OCI-M1 (cell line): ENCODE measurements around the gene RGS17.
"Not testable (repeated sequence)": the region's sequence is repeated elsewhere in the genome, so short reads cannot be mapped to it uniquely, and the experiment has no call there.

Source experiments
- DNase-seq: peaks from one replicate; lab custom pipeline; 2025; lab: John Stamatoyannopoulos, UW

Gene RGS17

GRCh38 chr6:153123801-153124200, 7.3 kb downstream of the RGS17 start:
- peak; percentile 89 for DNase-seq

DNA sequence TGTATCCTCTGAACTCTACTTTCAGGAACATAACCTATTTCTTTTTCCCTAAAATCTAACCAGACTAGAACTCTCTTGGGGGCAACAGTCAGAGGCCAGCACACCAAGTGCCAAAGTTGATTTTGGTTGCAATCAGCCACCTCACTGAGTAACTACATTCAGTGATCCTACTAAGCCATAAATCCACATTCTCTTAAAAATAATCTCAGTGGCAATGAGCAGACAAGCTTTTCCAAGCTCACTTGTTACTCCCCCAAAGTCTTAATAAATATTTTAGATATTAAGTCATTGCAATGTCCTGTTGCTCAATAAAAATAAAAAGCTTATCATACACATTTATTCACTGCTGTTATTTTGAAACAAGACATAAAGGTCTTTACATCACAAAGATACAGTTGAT, 9.8 kb downstream of the RGS17 start:
- DNase-seq = no peak

- DNase-seq = peak; percentile 76
Observed at GRCh38 chr6:153117986-153118879, 12.8 kb downstream of the RGS17 start.

DNA sequence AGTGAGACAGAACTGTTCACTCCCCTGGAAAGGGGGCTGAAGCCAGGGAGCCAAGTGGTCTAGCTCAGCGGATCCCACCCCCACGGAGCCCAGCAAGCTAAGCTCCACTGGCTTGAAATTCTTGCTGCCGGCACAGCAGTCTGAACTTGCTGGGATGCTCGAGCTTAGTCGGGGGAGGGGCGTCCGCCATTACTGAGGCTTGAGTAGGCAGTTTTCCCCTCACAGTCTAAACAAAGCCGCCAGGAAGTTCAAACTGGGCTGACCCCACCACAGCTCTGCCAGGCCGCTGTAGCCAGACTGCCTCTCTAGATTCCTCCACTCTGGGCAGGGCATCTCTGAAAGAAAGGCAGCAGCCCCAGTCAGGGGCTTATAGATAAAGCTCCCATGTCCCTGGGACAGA, 20.0 kb downstream of the RGS17 start:
- not testable (repeated sequence) for DNase-seq

DNA sequence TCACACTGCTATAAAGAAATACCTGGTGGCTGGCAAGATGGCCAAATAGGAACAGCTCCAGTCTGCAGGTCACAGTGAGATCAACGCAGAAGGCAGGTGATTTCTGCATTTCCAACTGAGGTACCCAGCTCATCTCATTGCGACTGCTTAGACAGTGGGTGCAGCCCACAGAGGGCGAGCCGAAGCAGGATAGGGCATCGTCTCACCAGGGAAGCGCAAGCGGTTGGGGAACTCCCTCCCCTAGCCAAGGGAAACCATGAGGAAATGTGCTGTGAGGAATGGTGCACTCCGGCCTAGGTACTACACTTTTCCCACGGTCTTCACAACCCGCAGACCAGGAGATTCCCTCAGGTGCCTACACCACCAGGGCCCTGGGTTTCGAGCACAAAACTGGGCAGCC, 20.5 kb downstream of the RGS17 start:
- DNase-seq = not testable (repeated sequence)

GRCh38 chr6:153108315-153108714, 22.8 kb downstream of the RGS17 start:
- DNase-seq = no peak

DNA sequence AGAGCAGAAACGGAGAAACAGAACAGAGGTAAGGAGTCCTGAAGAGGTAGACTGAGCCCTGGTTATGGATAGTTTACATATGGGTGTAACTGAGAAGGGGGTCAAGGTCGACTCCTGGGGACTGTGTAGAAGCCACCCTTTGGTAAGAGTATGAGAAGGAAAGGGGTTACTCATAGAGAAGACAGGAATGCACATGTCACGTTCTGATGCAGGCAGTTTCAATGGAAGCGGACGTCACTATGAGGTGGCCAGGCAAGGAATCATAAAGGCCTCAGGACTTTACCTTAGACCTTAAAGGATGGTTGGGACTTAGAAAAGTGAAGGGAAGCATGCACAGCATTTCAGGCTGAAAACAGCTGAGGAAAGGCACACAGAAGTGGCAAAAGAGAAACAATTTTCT, 25.1 kb downstream of the RGS17 start:
- DNase-seq = no peak

GRCh38 chr6:153104220-153104619, 26.9 kb downstream of the RGS17 start:
- DNase-seq = no peak

GRCh38 chr6:153103319-153103655, 27.8 kb downstream of the RGS17 start:
- DNase-seq = no peak

- no peak for DNase-seq
Observed at GRCh38 chr6:153102605-153103318, 28.3 kb downstream of the RGS17 start.

GRCh38 chr6:153101461-153101860, 29.6 kb downstream of the RGS17 start:
- peak; percentile 91 for DNase-seq

DNA sequence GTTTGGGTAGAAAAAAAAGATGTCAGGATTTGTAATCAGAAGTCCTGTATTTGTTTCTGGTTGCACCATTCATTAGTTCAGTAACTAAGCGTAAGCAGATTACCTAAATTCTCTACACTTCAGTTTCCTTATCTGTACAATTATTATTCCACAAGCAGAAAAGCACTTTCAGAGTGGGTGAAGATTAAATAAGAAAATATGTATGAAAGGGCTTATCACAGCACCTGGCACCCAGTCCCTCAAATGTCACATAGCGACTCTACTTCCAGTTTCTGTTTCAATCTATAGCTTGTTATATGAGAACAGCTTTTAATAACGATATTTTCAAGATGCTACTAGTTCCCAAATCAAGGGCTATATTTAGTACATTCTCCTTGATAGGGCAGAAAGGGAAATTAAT, 31.4 kb downstream of the RGS17 start:
- DNase-seq = peak; percentile 82

DNA sequence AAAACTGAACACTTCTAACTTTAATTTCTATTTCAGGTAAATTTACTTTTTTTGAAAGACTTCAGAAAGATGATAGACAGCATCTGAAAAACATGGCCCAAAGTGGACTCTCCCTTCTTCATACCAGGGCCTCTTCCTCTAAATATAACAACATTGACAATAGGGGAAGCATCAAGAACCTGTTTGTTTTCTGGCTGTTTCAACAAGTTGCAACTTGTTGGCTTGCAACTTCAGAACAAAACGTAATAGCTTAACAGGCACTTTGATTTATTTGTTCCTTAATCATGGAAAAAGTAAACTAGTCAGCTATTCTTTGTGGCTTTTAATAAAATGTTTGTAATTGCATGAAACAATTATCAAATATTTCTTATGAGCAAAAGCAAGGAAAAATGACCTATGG, 34.3 kb downstream of the RGS17 start:
- DNase-seq = peak; percentile 42

DNA sequence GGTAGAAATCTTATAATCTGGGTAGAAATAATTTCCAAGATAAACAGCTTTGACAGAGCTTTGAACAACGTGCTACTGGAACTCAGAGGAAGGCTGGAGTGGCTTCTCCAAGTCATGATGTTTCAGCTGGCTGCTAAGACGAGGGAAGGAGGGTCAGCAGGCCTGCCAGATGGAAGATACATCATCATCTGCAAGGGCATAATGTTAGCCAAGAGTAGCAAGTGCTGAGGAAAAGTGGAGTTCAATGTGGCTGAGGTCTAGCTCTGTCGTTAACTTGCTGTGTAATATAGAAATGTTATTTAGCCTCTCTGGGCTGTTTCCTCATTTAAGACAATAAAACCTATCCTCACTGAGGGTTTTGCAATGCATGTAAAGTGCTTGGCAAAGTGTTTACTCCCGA, 35.1 kb downstream of the RGS17 start:
- no peak for DNase-seq

GRCh38 chr6:153092082-153093013, 38.7 kb downstream of the RGS17 start:
- peak; percentile 52 for DNase-seq

DNA sequence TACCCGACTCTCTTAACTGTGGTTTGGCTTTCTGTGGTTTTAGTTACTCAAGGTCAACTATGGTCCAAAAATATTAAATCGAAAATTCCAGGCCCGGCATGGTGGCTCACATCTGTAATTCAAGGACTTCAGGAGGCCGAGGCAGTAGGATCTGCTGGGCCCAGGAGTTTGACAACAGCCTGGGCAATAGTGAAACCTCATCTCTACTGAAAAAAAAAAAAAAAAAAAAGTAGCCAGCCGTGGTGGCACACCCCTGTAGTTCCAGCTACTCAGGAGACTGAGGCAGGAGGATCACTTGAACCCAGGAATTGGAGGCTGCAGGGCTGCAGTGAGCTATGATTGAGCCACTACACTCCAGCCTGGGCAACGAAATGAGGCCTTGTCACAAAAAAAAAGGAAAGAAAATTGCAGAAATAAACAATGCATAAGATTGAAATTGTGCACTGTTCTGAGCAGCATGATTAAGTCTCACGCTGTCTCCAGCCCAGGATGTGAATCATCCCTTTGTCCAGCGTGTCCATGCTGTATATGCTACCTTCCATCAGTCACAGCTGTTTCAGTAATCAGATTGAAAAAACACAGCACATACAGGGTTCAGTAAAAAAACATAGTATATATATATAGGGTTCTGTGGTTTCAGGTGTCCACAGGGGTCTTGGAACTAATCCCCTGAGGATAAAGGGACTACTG, 40.7 kb downstream of the RGS17 start:
- no peak for DNase-seq

- DNase-seq = no peak
Observed at GRCh38 chr6:153088796-153089195, 42.3 kb downstream of the RGS17 start.

GRCh38 chr6:153087436-153087835, 43.6 kb downstream of the RGS17 start:
- peak; percentile 71 for DNase-seq

DNA sequence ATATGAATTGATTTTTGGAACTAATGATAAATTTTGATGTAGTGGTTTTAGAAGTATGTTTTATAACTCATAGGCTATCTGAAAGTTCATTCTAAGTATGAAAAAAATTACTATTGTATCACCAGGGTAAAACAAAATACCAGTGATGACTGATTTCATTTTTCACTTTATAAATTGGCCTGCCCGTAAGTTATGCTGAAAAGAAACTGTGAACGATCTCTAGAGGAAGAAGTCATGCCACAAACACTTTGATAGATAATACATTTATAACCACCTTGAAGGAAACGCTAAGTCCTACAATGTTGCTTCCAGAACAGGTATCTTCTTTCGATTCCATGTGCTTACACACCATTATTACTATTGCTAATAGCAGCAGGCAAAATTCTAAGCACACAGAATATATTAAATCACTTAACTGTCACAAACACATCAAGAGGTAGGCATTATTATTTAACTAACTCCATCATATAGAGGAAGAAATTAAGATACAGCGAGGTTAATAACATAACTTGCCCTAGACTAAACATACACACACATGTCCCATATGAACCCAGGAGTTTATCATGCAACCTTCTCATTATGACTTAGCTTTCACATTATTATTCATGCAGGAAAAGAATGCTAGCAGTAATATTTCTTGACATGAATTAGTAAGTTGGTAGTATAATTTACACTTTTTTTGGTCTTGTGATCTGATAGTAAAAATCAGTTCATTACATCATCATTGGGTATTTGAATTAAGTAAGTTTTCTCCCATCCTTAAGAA, 44.7 kb downstream of the RGS17 start:
- no peak for DNase-seq

GRCh38 chr6:153085239-153085638, 45.8 kb downstream of the RGS17 start:
- DNase-seq = no peak

DNA sequence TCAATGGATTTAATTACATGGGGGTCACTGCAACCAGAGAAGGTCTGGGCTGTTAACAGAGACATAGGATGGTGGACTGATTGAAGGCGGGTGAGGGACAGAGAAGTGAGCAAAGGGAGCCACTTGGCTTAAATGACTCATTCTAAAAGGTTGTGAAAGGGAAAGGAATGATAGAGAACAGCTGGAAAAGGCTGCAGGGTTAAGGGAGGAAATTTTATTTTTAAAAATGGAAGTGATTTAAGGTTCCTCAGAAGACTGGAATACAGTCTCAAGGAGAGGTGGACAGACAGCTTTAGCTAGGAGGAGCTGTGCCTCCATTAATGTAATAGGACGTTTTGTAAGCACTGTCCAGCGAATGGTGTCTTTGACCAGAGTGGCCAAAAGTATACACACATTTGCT, 46.7 kb downstream of the RGS17 start:
- DNase-seq = no peak
